ENCODE results near the gene NOLC1. TPM values are rescaled to one million over a fixed set of nuclear protein-coding genes. Genes with fewer than 3 reads are reported as not detected.

Gene NOLC1
- polyA plus RNA-seq, 2 of the 4 experiments (the other 2 are of a cell fraction): 129 to 188 TPM

- TF ChIP-seq, protein P1, sequence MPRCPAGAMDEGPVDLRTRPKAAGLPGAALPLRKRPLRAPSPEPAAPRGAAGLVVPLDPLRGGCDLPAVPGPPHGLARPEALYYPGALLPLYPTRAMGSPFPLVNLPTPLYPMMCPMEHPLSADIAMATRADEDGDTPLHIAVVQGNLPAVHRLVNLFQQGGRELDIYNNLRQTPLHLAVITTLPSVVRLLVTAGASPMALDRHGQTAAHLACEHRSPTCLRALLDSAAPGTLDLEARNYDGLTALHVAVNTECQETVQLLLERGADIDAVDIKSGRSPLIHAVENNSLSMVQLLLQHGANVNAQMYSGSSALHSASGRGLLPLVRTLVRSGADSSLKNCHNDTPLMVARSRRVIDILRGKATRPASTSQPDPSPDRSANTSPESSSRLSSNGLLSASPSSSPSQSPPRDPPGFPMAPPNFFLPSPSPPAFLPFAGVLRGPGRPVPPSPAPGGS (IDR thresholded peaks at IDR 0.05): 0 out of 3 replicates have a peak, but pooled peaks have one; percentile 25
- TF ChIP-seq PBX3 (IDR thresholded peaks at IDR 0.05): 0 out of 2 replicates have a peak, but pooled peaks have one; percentile 42
- TF ChIP-seq POLR2A (IDR thresholded peaks at IDR 0.05; ENCODE audit: low read length): peak; percentile 62
- TF ChIP-seq FOSL2 (IDR thresholded peaks at IDR 0.05): no peak
- no peak for TF ChIP-seq FOSL2 (CRISPR knock-in tag; IDR thresholded peaks at IDR 0.05)
- TF ChIP-seq, protein P2, sequence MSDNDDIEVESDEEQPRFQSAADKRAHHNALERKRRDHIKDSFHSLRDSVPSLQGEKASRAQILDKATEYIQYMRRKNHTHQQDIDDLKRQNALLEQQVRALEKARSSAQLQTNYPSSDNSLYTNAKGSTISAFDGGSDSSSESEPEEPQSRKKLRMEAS (IDR thresholded peaks at IDR 0.05): peak; percentile 54
- TF ChIP-seq ZFP36 (IDR thresholded peaks at IDR 0.05; ENCODE audit: borderline replicate concordance, partially characterized antibody): no peak
- TF ChIP-seq RARB (CRISPR knock-in tag; IDR thresholded peaks at IDR 0.05): no peak
- no peak for TF ChIP-seq NPAS2 (CRISPR knock-in tag; IDR thresholded peaks at IDR 0.05; ENCODE audit: borderline replicate concordance)
- no peak for TF ChIP-seq RAD21 (conservative IDR thresholded peaks at IDR 0.05 in 1 of 2, IDR thresholded peaks at IDR 0.05 in 1 of 2)
- TF ChIP-seq HOXA7 (CRISPR knock-in tag; IDR thresholded peaks at IDR 0.05): no peak
- TF ChIP-seq, protein P3, sequence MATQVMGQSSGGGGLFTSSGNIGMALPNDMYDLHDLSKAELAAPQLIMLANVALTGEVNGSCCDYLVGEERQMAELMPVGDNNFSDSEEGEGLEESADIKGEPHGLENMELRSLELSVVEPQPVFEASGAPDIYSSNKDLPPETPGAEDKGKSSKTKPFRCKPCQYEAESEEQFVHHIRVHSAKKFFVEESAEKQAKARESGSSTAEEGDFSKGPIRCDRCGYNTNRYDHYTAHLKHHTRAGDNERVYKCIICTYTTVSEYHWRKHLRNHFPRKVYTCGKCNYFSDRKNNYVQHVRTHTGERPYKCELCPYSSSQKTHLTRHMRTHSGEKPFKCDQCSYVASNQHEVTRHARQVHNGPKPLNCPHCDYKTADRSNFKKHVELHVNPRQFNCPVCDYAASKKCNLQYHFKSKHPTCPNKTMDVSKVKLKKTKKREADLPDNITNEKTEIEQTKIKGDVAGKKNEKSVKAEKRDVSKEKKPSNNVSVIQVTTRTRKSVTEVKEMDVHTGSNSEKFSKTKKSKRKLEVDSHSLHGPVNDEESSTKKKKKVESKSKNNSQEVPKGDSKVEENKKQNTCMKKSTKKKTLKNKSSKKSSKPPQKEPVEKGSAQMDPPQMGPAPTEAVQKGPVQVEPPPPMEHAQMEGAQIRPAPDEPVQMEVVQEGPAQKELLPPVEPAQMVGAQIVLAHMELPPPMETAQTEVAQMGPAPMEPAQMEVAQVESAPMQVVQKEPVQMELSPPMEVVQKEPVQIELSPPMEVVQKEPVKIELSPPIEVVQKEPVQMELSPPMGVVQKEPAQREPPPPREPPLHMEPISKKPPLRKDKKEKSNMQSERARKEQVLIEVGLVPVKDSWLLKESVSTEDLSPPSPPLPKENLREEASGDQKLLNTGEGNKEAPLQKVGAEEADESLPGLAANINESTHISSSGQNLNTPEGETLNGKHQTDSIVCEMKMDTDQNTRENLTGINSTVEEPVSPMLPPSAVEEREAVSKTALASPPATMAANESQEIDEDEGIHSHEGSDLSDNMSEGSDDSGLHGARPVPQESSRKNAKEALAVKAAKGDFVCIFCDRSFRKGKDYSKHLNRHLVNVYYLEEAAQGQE (IDR thresholded peaks at IDR 0.05): no peak
- no peak for TF ChIP-seq USF2 (IDR thresholded peaks at IDR 0.05)
- no peak for TF ChIP-seq ZNF302 (CRISPR knock-in tag; IDR thresholded peaks at IDR 0.05)
- TF ChIP-seq ESRRA (IDR thresholded peaks at IDR 0.05; ENCODE audit: borderline replicate concordance, low read length): no peak
- no peak for TF ChIP-seq FOXS1 (CRISPR knock-in tag; IDR thresholded peaks at IDR 0.05)
- no peak for TF ChIP-seq RFX5 (IDR thresholded peaks at IDR 0.05)
- TF ChIP-seq BHLHE40 (IDR thresholded peaks at IDR 0.05; ENCODE audit: low read depth, low read length): no peak
- no peak for TF ChIP-seq CHD4 (IDR thresholded peaks at IDR 0.05; ENCODE audit: borderline replicate concordance)
- TF ChIP-seq, protein P4, sequence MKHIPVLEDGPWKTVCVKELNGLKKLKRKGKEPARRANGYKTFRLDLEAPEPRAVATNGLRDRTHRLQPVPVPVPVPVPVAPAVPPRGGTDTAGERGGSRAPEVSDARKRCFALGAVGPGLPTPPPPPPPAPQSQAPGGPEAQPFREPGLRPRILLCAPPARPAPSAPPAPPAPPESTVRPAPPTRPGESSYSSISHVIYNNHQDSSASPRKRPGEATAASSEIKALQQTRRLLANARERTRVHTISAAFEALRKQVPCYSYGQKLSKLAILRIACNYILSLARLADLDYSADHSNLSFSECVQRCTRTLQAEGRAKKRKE (CRISPR knock-in tag; IDR thresholded peaks at IDR 0.05; ENCODE audit: low read depth): no peak
- no peak for TF ChIP-seq JUN (IDR thresholded peaks at IDR 0.05)
- no peak for TF ChIP-seq RCOR1 (IDR thresholded peaks at IDR 0.05; ENCODE audit: low read depth, low read length)
- TF ChIP-seq NR3C1 (IDR thresholded peaks at IDR 0.05): no peak
- peak; percentile 4; the same call in 1 of the 3 replicates for TF ChIP-seq CTCF (IDR thresholded peaks at IDR 0.05)
- no peak for TF ChIP-seq NFE2L2 (conservative IDR thresholded peaks at IDR 0.05; ENCODE audit: low read length)
- TF ChIP-seq KDM5A (IDR thresholded peaks at IDR 0.05): no peak; the same call in 1 of the 2 replicates
- TF ChIP-seq HEYL (CRISPR knock-in tag; IDR thresholded peaks at IDR 0.05): no peak
Measured at GRCh38 chr10:102120142-102120990, 31.8 kb upstream of the NOLC1 start, which contains the start of gene LDB1 (continued).
